Measurements from ENCODE around the gene UBA5.

The UBA5 gene

DNA sequence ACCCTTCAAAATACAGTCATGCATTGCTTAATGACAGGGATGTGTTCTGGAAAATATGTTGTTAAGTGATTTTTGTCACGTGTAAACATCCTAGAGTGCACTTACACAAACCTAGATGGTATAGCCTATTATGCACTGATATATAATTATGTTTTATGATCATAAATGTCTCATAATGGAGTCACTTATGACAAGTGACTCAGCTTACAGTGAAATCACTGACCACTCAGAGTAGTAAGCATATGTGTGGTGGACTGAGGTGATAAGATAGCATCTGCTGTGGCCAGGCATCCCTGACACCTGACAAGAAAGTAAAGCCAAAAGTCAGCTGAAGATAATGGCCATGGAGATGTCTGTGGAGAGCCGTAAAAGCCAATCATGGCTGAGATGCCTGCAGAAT lies 5.9 kb upstream of the UBA5 start:
- H3K9me3 ChIP-seq (ENCODE audit: low read length): no peaks in the 10 kb centered on the region
- H3K36me3 ChIP-seq (ENCODE audit: insufficient read depth, low read length): no peaks in the 10 kb centered on the region
- no peak overlapping the region for H3K4me2 ChIP-seq (ENCODE audit: low read length)
- no peak for TF ChIP-seq EZH2 (IDR thresholded peaks at IDR 0.05; ENCODE audit: borderline replicate concordance, low read length)
- TF ChIP-seq, protein P1, sequence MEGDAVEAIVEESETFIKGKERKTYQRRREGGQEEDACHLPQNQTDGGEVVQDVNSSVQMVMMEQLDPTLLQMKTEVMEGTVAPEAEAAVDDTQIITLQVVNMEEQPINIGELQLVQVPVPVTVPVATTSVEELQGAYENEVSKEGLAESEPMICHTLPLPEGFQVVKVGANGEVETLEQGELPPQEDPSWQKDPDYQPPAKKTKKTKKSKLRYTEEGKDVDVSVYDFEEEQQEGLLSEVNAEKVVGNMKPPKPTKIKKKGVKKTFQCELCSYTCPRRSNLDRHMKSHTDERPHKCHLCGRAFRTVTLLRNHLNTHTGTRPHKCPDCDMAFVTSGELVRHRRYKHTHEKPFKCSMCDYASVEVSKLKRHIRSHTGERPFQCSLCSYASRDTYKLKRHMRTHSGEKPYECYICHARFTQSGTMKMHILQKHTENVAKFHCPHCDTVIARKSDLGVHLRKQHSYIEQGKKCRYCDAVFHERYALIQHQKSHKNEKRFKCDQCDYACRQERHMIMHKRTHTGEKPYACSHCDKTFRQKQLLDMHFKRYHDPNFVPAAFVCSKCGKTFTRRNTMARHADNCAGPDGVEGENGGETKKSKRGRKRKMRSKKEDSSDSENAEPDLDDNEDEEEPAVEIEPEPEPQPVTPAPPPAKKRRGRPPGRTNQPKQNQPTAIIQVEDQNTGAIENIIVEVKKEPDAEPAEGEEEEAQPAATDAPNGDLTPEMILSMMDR (IDR thresholded peaks at IDR 0.05; ENCODE audit: low read length): no peak
- H3K79me2 ChIP-seq (ENCODE audit: insufficient read depth, low read length): no peaks in the 10 kb centered on the region; the same call in 1 of the 2 replicates
- H3K27ac ChIP-seq (ENCODE audit: low read depth, low read length, poor library complexity, severe bottlenecking): no peak overlapping the region
- no peak overlapping the region for H3K4me3 ChIP-seq (ENCODE audit: low read depth, low read length, poor library complexity, severe bottlenecking)
- H2AFZ ChIP-seq (ENCODE audit: low read length): no peak overlapping the region
- H3K4me1 ChIP-seq (ENCODE audit: insufficient read depth, low read length, severe bottlenecking): peaks cover 14% of the 10 kb centered on the region
- no peaks in the 10 kb centered on the region for H3F3A ChIP-seq (ENCODE audit: insufficient read depth, low read length)
- no peaks in the 10 kb centered on the region for H3K27me3 ChIP-seq (ENCODE audit: insufficient read depth, low read length)
- no peaks in the 10 kb centered on the region for H3K9me2 ChIP-seq (ENCODE audit: low read depth, low read length)
- no peaks in the 10 kb centered on the region for H4K20me1 ChIP-seq (ENCODE audit: insufficient read depth, low read length)
- no peak overlapping the region for H3K9ac ChIP-seq (ENCODE audit: low read length)

DNA sequence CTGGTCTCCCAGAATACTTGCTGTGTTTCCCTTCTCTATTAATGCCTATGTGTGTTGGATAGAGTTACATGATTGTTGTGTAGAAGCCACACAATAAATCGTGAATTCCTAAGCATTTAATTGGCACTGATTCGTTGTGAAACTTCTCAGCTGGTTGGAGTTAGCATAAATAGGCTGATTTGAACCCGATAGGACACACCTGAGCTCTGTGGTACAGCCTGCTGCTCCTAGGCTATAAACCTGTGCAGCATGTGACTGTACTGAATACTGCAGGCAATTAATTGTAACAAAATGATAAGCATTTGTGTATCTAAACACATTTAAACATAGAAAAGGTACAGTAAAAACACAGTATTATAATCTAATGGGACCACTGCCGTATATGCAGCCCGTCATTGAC lies 5.4 kb upstream of the UBA5 start:
- H3K36me3 ChIP-seq (ENCODE audit: insufficient read depth, low read length): no peaks in the 10 kb centered on the region
- H3K27ac ChIP-seq (ENCODE audit: low read depth, low read length, poor library complexity, severe bottlenecking): no peak overlapping the region
- H3K4me1 ChIP-seq (ENCODE audit: insufficient read depth, low read length, severe bottlenecking): peaks cover 15% of the 10 kb centered on the region
- no peaks in the 10 kb centered on the region for H3K27me3 ChIP-seq (ENCODE audit: insufficient read depth, low read length)
- H2AFZ ChIP-seq (ENCODE audit: low read length): no peak overlapping the region
- H3K9me3 ChIP-seq (ENCODE audit: low read length): no peaks in the 10 kb centered on the region
- no peaks in the 10 kb centered on the region for H3K9me2 ChIP-seq (ENCODE audit: low read depth, low read length)
- no peak overlapping the region for H3K4me3 ChIP-seq (ENCODE audit: low read depth, low read length, poor library complexity, severe bottlenecking)
- no peak for TF ChIP-seq EZH2 (IDR thresholded peaks at IDR 0.05; ENCODE audit: borderline replicate concordance, low read length)
- TF ChIP-seq, protein P1 (IDR thresholded peaks at IDR 0.05; ENCODE audit: low read length): no peak
- no peak overlapping the region for H3K9ac ChIP-seq (ENCODE audit: low read length)
- H3K4me2 ChIP-seq (ENCODE audit: low read length): no peak overlapping the region
- no peaks in the 10 kb centered on the region for H3F3A ChIP-seq (ENCODE audit: insufficient read depth, low read length)
- no peaks in the 10 kb centered on the region; the same call in 1 of the 2 replicates for H3K79me2 ChIP-seq (ENCODE audit: insufficient read depth, low read length)
- H4K20me1 ChIP-seq (ENCODE audit: insufficient read depth, low read length): no peaks in the 10 kb centered on the region

DNA sequence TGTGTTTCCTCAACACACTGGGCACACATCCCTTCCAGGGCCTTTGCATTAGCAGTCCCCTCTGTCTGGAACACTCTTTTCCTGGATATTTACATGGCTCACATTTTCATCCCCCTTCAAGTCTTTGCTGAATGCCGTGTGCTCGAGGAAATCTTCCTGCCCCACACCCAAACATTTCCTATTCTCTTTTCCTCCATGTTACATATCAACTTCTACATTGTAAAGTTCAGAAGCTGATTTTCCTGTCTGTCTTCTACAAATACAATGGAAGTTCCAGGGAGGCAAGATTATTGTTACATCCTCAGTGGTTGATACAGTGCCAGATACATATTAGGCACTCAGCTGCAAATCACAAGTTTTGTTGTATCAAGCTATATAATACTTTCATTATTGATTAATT lies 4.7 kb upstream of the UBA5 start:
- no peaks in the 10 kb centered on the region for H3K9me2 ChIP-seq (ENCODE audit: low read depth, low read length)
- H3K4me1 ChIP-seq (ENCODE audit: insufficient read depth, low read length, severe bottlenecking): peaks cover 15% of the 10 kb centered on the region
- no peaks in the 10 kb centered on the region for H3K9me3 ChIP-seq (ENCODE audit: low read length)
- no peak overlapping the region for H3K9ac ChIP-seq (ENCODE audit: low read length)
- no peaks in the 10 kb centered on the region; the same call in 1 of the 2 replicates for H3K79me2 ChIP-seq (ENCODE audit: insufficient read depth, low read length)
- no peak overlapping the region for H3K4me3 ChIP-seq (ENCODE audit: low read depth, low read length, poor library complexity, severe bottlenecking)
- H3K27me3 ChIP-seq (ENCODE audit: insufficient read depth, low read length): no peaks in the 10 kb centered on the region
- no peaks in the 10 kb centered on the region for H4K20me1 ChIP-seq (ENCODE audit: insufficient read depth, low read length)
- H3K36me3 ChIP-seq (ENCODE audit: insufficient read depth, low read length): no peaks in the 10 kb centered on the region
- TF ChIP-seq EZH2 (IDR thresholded peaks at IDR 0.05; ENCODE audit: borderline replicate concordance, low read length): no peak
- TF ChIP-seq, protein P1 (IDR thresholded peaks at IDR 0.05; ENCODE audit: low read length): no peak
- no peak overlapping the region for H2AFZ ChIP-seq (ENCODE audit: low read length)
- H3K4me2 ChIP-seq (ENCODE audit: low read length): no peak overlapping the region
- H3K27ac ChIP-seq (ENCODE audit: low read depth, low read length, poor library complexity, severe bottlenecking): no peak overlapping the region
- no peaks in the 10 kb centered on the region for H3F3A ChIP-seq (ENCODE audit: insufficient read depth, low read length)
